Measurements from ENCODE around the gene NIPAL1.

NIPAL1 gene

GRCh38 chr4:48039561-48039960 lies 23.0 kb downstream of the NIPAL1 start:
- Histone ChIP-seq H3K9me3 (ENCODE audit: insufficient read depth, low read length, severe bottlenecking) (no peaks in the 10 kb centered on the region), H3K27me3 (ENCODE audit: insufficient read depth, low read length, poor library complexity) (peaks cover 9% of the 10 kb centered on the region), H4K20me1 (ENCODE audit: insufficient read depth, low read length) (no peaks in the 10 kb centered on the region), H3K4me2 (ENCODE audit: insufficient read depth, low read length) (no peak overlapping the region), H2AFZ (ENCODE audit: low read depth, low read length) (no peak overlapping the region), H3K27ac (ENCODE audit: low read length) (no peak overlapping the region), H3K4me3 (ENCODE audit: low read depth in 1 of 2, low read length in 2 of 2) (no peak overlapping the region), H3K4me1 (ENCODE audit: insufficient read depth, low read length) (no peaks in the 10 kb centered on the region), H3K9ac (ENCODE audit: low read depth, low read length) (no peak overlapping the region), H3K36me3 (ENCODE audit: insufficient read depth, low read length) (no peaks in the 10 kb centered on the region), H3K79me2 (ENCODE audit: insufficient read depth, low read length) (no peaks in the 10 kb centered on the region)
- DNase-seq, result no peak
- ATAC-seq (ENCODE audit: insufficient read depth, low read depth), result no peak
- TF ChIP-seq EZH2 (IDR thresholded peaks at IDR 0.05; ENCODE audit: borderline replicate concordance, low read depth, low read length, severe bottlenecking) (no peak), CTCF (IDR thresholded peaks at IDR 0.05; ENCODE audit: borderline replicate concordance, extremely low read depth, low read length, poor library complexity, severe bottlenecking) (no peak)

GRCh38 chr4:48041535-48042137 lies 25.1 kb downstream of the NIPAL1 start:
- Histone ChIP-seq H3K36me3 (ENCODE audit: insufficient read depth, low read length) (no peaks in the 10 kb centered on the region), H3K4me1 (ENCODE audit: insufficient read depth, low read length) (no peaks in the 10 kb centered on the region), H4K20me1 (ENCODE audit: insufficient read depth, low read length) (no peaks in the 10 kb centered on the region), H3K9ac (ENCODE audit: low read depth, low read length) (no peak overlapping the region), H2AFZ (ENCODE audit: low read depth, low read length) (no peak overlapping the region), H3K27me3 (ENCODE audit: insufficient read depth, low read length, poor library complexity) (peaks cover 10% of the 10 kb centered on the region), H3K79me2 (ENCODE audit: insufficient read depth, low read length) (no peaks in the 10 kb centered on the region), H3K4me2 (ENCODE audit: insufficient read depth, low read length) (no peak overlapping the region), H3K9me3 (ENCODE audit: insufficient read depth, low read length, severe bottlenecking) (no peaks in the 10 kb centered on the region), H3K4me3 (ENCODE audit: low read depth in 1 of 2, low read length in 2 of 2) (no peak overlapping the region), H3K27ac (ENCODE audit: low read length) (no peak overlapping the region)
- DNase-seq (no peak), ATAC-seq (ENCODE audit: insufficient read depth, low read depth) (no peak)
- TF ChIP-seq EZH2 (IDR thresholded peaks at IDR 0.05; ENCODE audit: borderline replicate concordance, low read depth, low read length, severe bottlenecking), result no peak
- no peak for TF ChIP-seq CTCF (IDR thresholded peaks at IDR 0.05; ENCODE audit: borderline replicate concordance, extremely low read depth, low read length, poor library complexity, severe bottlenecking)

GRCh38 chr4:48042979-48043461 lies 26.4 kb downstream of the NIPAL1 start:
- Histone ChIP-seq H3K9ac (ENCODE audit: low read depth, low read length) (no peak overlapping the region), H3K36me3 (ENCODE audit: insufficient read depth, low read length) (no peaks in the 10 kb centered on the region), H3K27ac (ENCODE audit: low read length) (no peak overlapping the region), H3K4me1 (ENCODE audit: insufficient read depth, low read length) (peaks cover 11% of the 10 kb centered on the region), H2AFZ (ENCODE audit: low read depth, low read length) (no peak overlapping the region), H3K27me3 (ENCODE audit: insufficient read depth, low read length, poor library complexity) (peaks cover 12% of the 10 kb centered on the region), H3K4me2 (ENCODE audit: insufficient read depth, low read length) (no peak overlapping the region), H4K20me1 (ENCODE audit: insufficient read depth, low read length) (no peaks in the 10 kb centered on the region), H3K9me3 (ENCODE audit: insufficient read depth, low read length, severe bottlenecking) (no peaks in the 10 kb centered on the region), H3K4me3 (ENCODE audit: low read depth in 1 of 2, low read length in 2 of 2) (no peak overlapping the region), H3K79me2 (ENCODE audit: insufficient read depth, low read length) (no peaks in the 10 kb centered on the region)
- DNase-seq (no peak), ATAC-seq (ENCODE audit: insufficient read depth, low read depth) (no peak)
- TF ChIP-seq CTCF (IDR thresholded peaks at IDR 0.05; ENCODE audit: borderline replicate concordance, extremely low read depth, low read length, poor library complexity, severe bottlenecking) (no peak), EZH2 (IDR thresholded peaks at IDR 0.05; ENCODE audit: borderline replicate concordance, low read depth, low read length, severe bottlenecking) (no peak)

Measured in DND-41 (cell line).